Trophoblast cell (in vitro differentiated cells and primary cell): ENCODE measurements around the gene RBM38.

Source experiments
- DNase-seq, 2 donors: peaks; one replicate each; pipeline ENCODE4 v3.0.0-alpha.2; 2016
- H2AFZ ChIP-seq: 2 replicates; pipeline ENCODE4 v1.6.1; 2013; ENCODE audit warnings: low read length, moderate library complexity, mild to moderate bottlenecking; ENCODE audit not compliant: insufficient read depth, poor library complexity
- H2AK5ac ChIP-seq: 2 replicates; pipeline ENCODE4 v1.6.1; 2013; ENCODE audit warnings: mild to moderate bottlenecking, low read length
- H2BK120ac ChIP-seq: 2 replicates; pipeline ENCODE4 v1.6.1; 2013; ENCODE audit warnings: low read length, mild to moderate bottlenecking, moderate library complexity; ENCODE audit not compliant: insufficient read depth, poor library complexity
- H2BK12ac ChIP-seq: 2 replicates; pipeline ENCODE4 v1.6.1; 2013; ENCODE audit warnings: mild to moderate bottlenecking, low read length, moderate library complexity
- H2BK5ac ChIP-seq: 2 replicates; pipeline ENCODE4 v1.6.1; 2013; ENCODE audit warnings: low read length, low read depth, moderate library complexity, mild to moderate bottlenecking; ENCODE audit not compliant: poor library complexity
- H3K14ac ChIP-seq: 2 replicates; pipeline ENCODE4 v1.6.1; 2013; ENCODE audit warnings: mild to moderate bottlenecking, low read length
- H3K18ac ChIP-seq: 2 replicates; pipeline ENCODE4 v1.6.1; 2013; ENCODE audit warnings: mild to moderate bottlenecking, low read length
- H3K23ac ChIP-seq: 2 replicates; pipeline ENCODE4 v1.6.1; 2013; ENCODE audit warnings: low read length
- H3K27ac ChIP-seq: 2 replicates; pipeline ENCODE4 v1.5.1; 2013; ENCODE audit warnings: low read depth, mild to moderate bottlenecking, inconsistent platforms, low read length, moderate library complexity
- H3K27me3 ChIP-seq: 2 replicates; pipeline ENCODE4 v1.6.1; 2013; ENCODE audit warnings: inconsistent platforms, mild to moderate bottlenecking, low read length, moderate library complexity; ENCODE audit not compliant: insufficient read depth
- H3K36me3 ChIP-seq, 2 experiments: 1 replicate in 1 of 2; 2 replicates in 1 of 2; pipeline ENCODE4 v1.6.1; 2013; ENCODE audit warnings: low read length in 2 of 2, mild to moderate bottlenecking in 2 of 2, moderate library complexity in 1 of 2; ENCODE audit not compliant: insufficient read depth in 2 of 2, control insufficient read depth in 1 of 2
- H3K4ac ChIP-seq: 2 replicates; pipeline ENCODE4 v1.6.1; 2013; ENCODE audit warnings: low read depth, mild to moderate bottlenecking, low read length, moderate library complexity
- H3K4me1 ChIP-seq, 2 experiments: 1 replicate in 1 of 2; 2 replicates in 1 of 2; pipeline ENCODE4 v1.6.1; 2013; ENCODE audit warnings: low read length in 2 of 2, mild to moderate bottlenecking in 2 of 2, moderate library complexity in 1 of 2; ENCODE audit not compliant: insufficient read depth in 2 of 2, control insufficient read depth in 1 of 2
- H3K4me2 ChIP-seq: 2 replicates; pipeline ENCODE4 v1.6.1; 2013; ENCODE audit warnings: inconsistent platforms, mild to moderate bottlenecking, low read length, moderate library complexity
- H3K4me3 ChIP-seq: 2 replicates; pipeline ENCODE4 v1.5.1; 2013; ENCODE audit warnings: mild to moderate bottlenecking, low read depth, low read length, inconsistent platforms
- H3K79me1 ChIP-seq: one replicate; pipeline ENCODE4 v1.6.1; 2013; ENCODE audit warnings: low read length
- H3K79me2 ChIP-seq: 2 replicates; pipeline ENCODE4 v1.6.1; 2013; ENCODE audit warnings: low read length, mild to moderate bottlenecking; ENCODE audit not compliant: control insufficient read depth, insufficient read depth, poor library complexity
- H3K9ac ChIP-seq: 2 replicates; pipeline ENCODE4 v1.6.1; 2013; ENCODE audit warnings: mild to moderate bottlenecking, low read length
- H3K9me3 ChIP-seq: 2 replicates; pipeline ENCODE4 v1.6.1; 2013; ENCODE audit warnings: low read depth, mild to moderate bottlenecking, control low read depth, inconsistent platforms, low read length; ENCODE audit not compliant: insufficient read depth
- H4K12ac ChIP-seq: 2 replicates; pipeline ENCODE4 v1.6.1; 2013; ENCODE audit warnings: low read depth, mild to moderate bottlenecking, low read length, moderate library complexity
- H4K8ac ChIP-seq: 2 replicates; pipeline ENCODE4 v1.6.1; 2013; ENCODE audit warnings: low read depth, mild to moderate bottlenecking, low read length, moderate library complexity
- H4K91ac ChIP-seq: one replicate; pipeline ENCODE4 v1.6.1; 2013; ENCODE audit warnings: low read depth, mild to moderate bottlenecking, low read length, moderate library complexity
- WGBS: extraction: QIAGEN DNeasy Blood & Tissue Kit; methylation state at CpG from one replicate; pipeline ENCODE4 v1.1.7; 2013; ENCODE audit warnings: missing lambda C conversion rate; ENCODE audit not compliant: insufficient read length, insufficient coverage; ENCODE audit errors: extremely low coverage; 5-methylcytosine and 5-hydroxymethylcytosine counted together

Gene RBM38

GRCh38 chr20:57426831-57427230, 35.6 kb downstream of the RBM38 start:
- Histone ChIP-seq H3K27me3 (no peaks in the 10 kb centered on the region), H3K9me3 (no peaks in the 10 kb centered on the region), H3K4me1 (no peaks in the 10 kb centered on the region), H3K36me3 (no peaks in the 10 kb centered on the region), H3K4me3 (no peak overlapping the region), H3K79me1 (no peaks in the 10 kb centered on the region), H3K79me2 (no peaks in the 10 kb centered on the region), H3K18ac (no peak overlapping the region), H3K23ac (no peak overlapping the region), H3K4me2 (no peak overlapping the region), H2BK120ac (no peak overlapping the region), H3K9ac (no peak overlapping the region), H3K14ac (no peak overlapping the region), H2AK5ac (no peak overlapping the region), H2BK5ac (no peak overlapping the region), H4K8ac (no peak overlapping the region), H2BK12ac (no peak overlapping the region), H4K12ac (no peak overlapping the region), H2AFZ (no peak overlapping the region), H3K27ac (no peak overlapping the region), H4K91ac (no peak overlapping the region), H3K4ac (no peak overlapping the region)
- no CpG with 5 or more reads among the region's 7 CpGs for WGBS
- no peak for DNase-seq

- H3K27ac ChIP-seq, result no peak overlapping the region
- H3K79me1 ChIP-seq, result peaks cover 1% of the 10 kb centered on the region
- H3K4me1 ChIP-seq, result peaks cover 1 to 4% of the 10 kb centered on the region in 2 experiments
- H3K14ac ChIP-seq, result no peak overlapping the region
- H2BK12ac ChIP-seq, result no peak overlapping the region
- no peak overlapping the region for H4K12ac ChIP-seq
- no peak overlapping the region for H2AFZ ChIP-seq
- H2BK5ac ChIP-seq, result no peak overlapping the region
- H3K27me3 ChIP-seq, result no peaks in the 10 kb centered on the region
- H3K23ac ChIP-seq, result no peak overlapping the region
- H3K4me3 ChIP-seq, result peak overlapping the region; percentile 14
- H3K36me3 ChIP-seq, result no peaks in the 10 kb centered on the region
- no peak overlapping the region for H4K91ac ChIP-seq
- no peak overlapping the region for H2BK120ac ChIP-seq
- H4K8ac ChIP-seq, result no peak overlapping the region
- no peak overlapping the region for H2AK5ac ChIP-seq
- no CpG with 5 or more reads among the region's 21 CpGs for WGBS
- no peak overlapping the region for H3K4me2 ChIP-seq
- H3K79me2 ChIP-seq, result no peaks in the 10 kb centered on the region
- DNase-seq, result no peak
- no peak overlapping the region for H3K9ac ChIP-seq
- no peak overlapping the region for H3K18ac ChIP-seq
- no peak overlapping the region for H3K4ac ChIP-seq
- H3K9me3 ChIP-seq, result no peaks in the 10 kb centered on the region
Measured at GRCh38 chr20:57428324-57429158, 37.3 kb downstream of the RBM38 start.

- no peak overlapping the region for H3K4ac ChIP-seq
- H2BK5ac ChIP-seq, result no peak overlapping the region
- no peak overlapping the region for H3K9ac ChIP-seq
- peak overlapping the region; percentile 14 for H3K4me3 ChIP-seq
- no peaks in the 10 kb centered on the region for H3K79me2 ChIP-seq
- no CpG with 5 or more reads among the region's 11 CpGs for WGBS
- no peak for DNase-seq
- no peak overlapping the region for H3K18ac ChIP-seq
- no peak overlapping the region for H2BK120ac ChIP-seq
- peaks cover 4% of the 10 kb centered on the region for H3K79me1 ChIP-seq
- H3K4me2 ChIP-seq, result no peak overlapping the region
- H3K14ac ChIP-seq, result no peak overlapping the region
- H3K23ac ChIP-seq, result no peak overlapping the region
- no peak overlapping the region for H2AFZ ChIP-seq
- H3K9me3 ChIP-seq, result no peaks in the 10 kb centered on the region
- no peak overlapping the region for H2BK12ac ChIP-seq
- no peaks in the 10 kb centered on the region for H3K27me3 ChIP-seq
- no peak overlapping the region for H3K27ac ChIP-seq
- no peak overlapping the region for H2AK5ac ChIP-seq
- no peak overlapping the region for H4K91ac ChIP-seq
- no peaks in the 10 kb centered on the region for H3K36me3 ChIP-seq
- no peak overlapping the region for H4K8ac ChIP-seq
- H3K4me1 ChIP-seq, result peaks cover 4 to 8% of the 10 kb centered on the region in 2 experiments
- H4K12ac ChIP-seq, result no peak overlapping the region
Measured at GRCh38 chr20:57429159-57429496, 37.9 kb downstream of the RBM38 start.

GRCh38 chr20:57429580-57430200, 38.5 kb downstream of the RBM38 start:
- H3K14ac ChIP-seq, result no peak overlapping the region
- no peak overlapping the region for H4K12ac ChIP-seq
- no CpG with 5 or more reads among the region's 7 CpGs for WGBS
- H3K4me1 ChIP-seq, result peaks cover 4 to 8% of the 10 kb centered on the region in 2 experiments
- no peak overlapping the region for H2BK12ac ChIP-seq
- no peak overlapping the region for H3K18ac ChIP-seq
- no peak overlapping the region for H3K27ac ChIP-seq
- H4K8ac ChIP-seq, result no peak overlapping the region
- H2AK5ac ChIP-seq, result no peak overlapping the region
- no peak overlapping the region for H2BK120ac ChIP-seq
- H2AFZ ChIP-seq, result no peak overlapping the region
- peak; percentile 62 to 66 for DNase-seq
- H3K4me2 ChIP-seq, result no peak overlapping the region
- no peak overlapping the region for H3K4ac ChIP-seq
- H3K27me3 ChIP-seq, result no peaks in the 10 kb centered on the region
- H4K91ac ChIP-seq, result no peak overlapping the region
- H3K9ac ChIP-seq, result no peak overlapping the region
- no peak overlapping the region for H3K4me3 ChIP-seq
- H3K9me3 ChIP-seq, result no peaks in the 10 kb centered on the region
- no peak overlapping the region for H3K23ac ChIP-seq
- no peaks in the 10 kb centered on the region for H3K36me3 ChIP-seq
- no peak overlapping the region for H2BK5ac ChIP-seq
- H3K79me1 ChIP-seq, result peaks cover 4% of the 10 kb centered on the region
- H3K79me2 ChIP-seq, result no peaks in the 10 kb centered on the region
